EL (cell line): Measurements from ENCODE around the gene ACKR3.

Experiments used
- DNase-seq: peaks from one replicate; pipeline ENCODE4 v3.0.0-alpha.2; 2016

ACKR3 gene

GRCh38 chr2:236588932-236589592 is 19.4 kb downstream of the ACKR3 start:
- no peak for DNase-seq

GRCh38 chr2:236590846-236591245 is 21.2 kb downstream of the ACKR3 start:
- no peak for DNase-seq

- DNase-seq: no peak
Observed at GRCh38 chr2:236592821-236593220, 23.2 kb downstream of the ACKR3 start.

- DNase-seq: no peak
Observed at GRCh38 chr2:236593531-236593930, 23.9 kb downstream of the ACKR3 start.

GRCh38 chr2:236593956-236594355 is 24.3 kb downstream of the ACKR3 start:
- DNase-seq: no peak

GRCh38 chr2:236597629-236598028 is 28.0 kb downstream of the ACKR3 start:
- DNase-seq: no peak

- no peak for DNase-seq
Observed at GRCh38 chr2:236599059-236599458, 29.4 kb downstream of the ACKR3 start.

- no peak for DNase-seq
Observed at GRCh38 chr2:236600158-236600557, 30.5 kb downstream of the ACKR3 start.

GRCh38 chr2:236600892-236601291 is 31.3 kb downstream of the ACKR3 start:
- no peak for DNase-seq

GRCh38 chr2:236601316-236602202 is 31.9 kb downstream of the ACKR3 start:
- no peak for DNase-seq

GRCh38 chr2:236602678-236603077 is 33.1 kb downstream of the ACKR3 start:
- DNase-seq: no peak

- DNase-seq: no peak
Observed at GRCh38 chr2:236603361-236604015, 33.9 kb downstream of the ACKR3 start.

- no peak for DNase-seq
Observed at GRCh38 chr2:236604575-236605344, 35.1 kb downstream of the ACKR3 start.

GRCh38 chr2:236605345-236605734 is 35.7 kb downstream of the ACKR3 start:
- DNase-seq: no peak

- no peak for DNase-seq
Observed at GRCh38 chr2:236606023-236606422, 36.4 kb downstream of the ACKR3 start.

GRCh38 chr2:236607471-236608187 is 38.0 kb downstream of the ACKR3 start:
- peak; percentile 51 for DNase-seq

GRCh38 chr2:236608188-236608525 is 38.5 kb downstream of the ACKR3 start:
- DNase-seq: peak; percentile 31

- DNase-seq: peak; percentile 39
Observed at GRCh38 chr2:236608710-236609109, 39.1 kb downstream of the ACKR3 start.

GRCh38 chr2:236610991-236611821 is 41.6 kb downstream of the ACKR3 start:
- DNase-seq: peak; percentile 57

- no peak for DNase-seq
Observed at GRCh38 chr2:236612737-236613136, 43.1 kb downstream of the ACKR3 start.

- DNase-seq: no peak
Observed at GRCh38 chr2:236613612-236614011, 44.0 kb downstream of the ACKR3 start.
